OCI-LY7 (cell line): ENCODE measurements around the gene SCAMP3. TPM values are rescaled to one million over a fixed set of nuclear protein-coding genes. Genes with fewer than 3 reads are reported as not detected.

Experiments used
- BruUV-seq: library from RNA; stranded (reverse); fragments of 400-500 nt; replicated peaks from 2 replicates; lab custom pipeline; 2021; lab: Mats Ljungman, UMichigan
- CTCF ChIA-PET: fragments of 300-600 bp; sonication (Branson Sonifier 250); formaldehyde crosslinking; loops from one replicate; lab custom pipeline; 2022; ENCODE audit warnings: antibody characterized with exemption; ENCODE audit not compliant: unreplicated experiment; lab: Charles Lee
- POLR2A ChIA-PET: fragments of 300-600 bp; sonication (Branson Sonifier 250); formaldehyde crosslinking; loops from one replicate; lab custom pipeline; 2022; ENCODE audit warnings: antibody characterized with exemption; lab: Charles Lee
- DNase-seq: peaks from one replicate; pipeline ENCODE4 v3.0.0-alpha.2; 2015; ENCODE audit warnings: low spot score
- H2AFZ ChIP-seq: fragments of 200-600 bp; sonication (generic), shearing (Covaris generic); 2 replicates; pipeline ENCODE4 v1.6.1; 2014; ENCODE audit warnings: mild to moderate bottlenecking, antibody characterized with exemption, low read length, moderate library complexity
- H3K27ac ChIP-seq: fragments of 200-600 bp; sonication (generic); 2 replicates; pipeline ENCODE4 v1.5.1; 2014; ENCODE audit warnings: mixed run types, low read depth, mild to moderate bottlenecking, moderate library complexity, low read length, inconsistent platforms; ENCODE audit not compliant: poor library complexity, severe bottlenecking
- H3K36me3 ChIP-seq: fragments of 200-600 bp; sonication (generic); 2 replicates; pipeline ENCODE4 v1.6.1; 2014; ENCODE audit warnings: mild to moderate bottlenecking, antibody characterized with exemption, low read length, moderate library complexity, mixed read lengths; ENCODE audit not compliant: insufficient read depth
- H3K4me1 ChIP-seq: fragments of 200-600 bp; sonication (generic); 2 replicates; pipeline ENCODE4 v1.5.1; 2014; ENCODE audit warnings: mild to moderate bottlenecking, low read length; ENCODE audit not compliant: insufficient read depth, poor library complexity, severe bottlenecking
- H3K4me2 ChIP-seq: fragments of 200-600 bp; sonication (generic); 2 replicates; pipeline ENCODE4 v1.6.1; 2014; ENCODE audit warnings: mild to moderate bottlenecking, low read length
- H3K4me3 ChIP-seq: fragments of 200-600 bp; sonication (generic); 2 replicates; pipeline ENCODE4 v1.5.1; 2014; ENCODE audit warnings: mild to moderate bottlenecking, low read depth, low read length; ENCODE audit not compliant: poor library complexity, severe bottlenecking
- H3K79me2 ChIP-seq: fragments of 200-600 bp; sonication (generic); 2 replicates; pipeline ENCODE4 v1.6.1; 2016; ENCODE audit warnings: low read depth, mild to moderate bottlenecking, low read length, moderate library complexity, mixed read lengths; ENCODE audit not compliant: insufficient read depth
- H3K9me2 ChIP-seq: fragments of 200-600 bp; sonication (generic); 2 replicates; pipeline ENCODE4 v1.6.1; 2016; ENCODE audit warnings: mild to moderate bottlenecking, low read length, mixed read lengths; ENCODE audit not compliant: insufficient read depth
- H3K9me3 ChIP-seq: fragments of 200-600 bp; sonication (generic); 2 replicates; pipeline ENCODE4 v1.6.1; 2014; ENCODE audit warnings: mild to moderate bottlenecking, mixed run types, low read length, mixed read lengths
- H4K20me1 ChIP-seq: fragments of 200-600 bp; sonication (generic); 2 replicates; pipeline ENCODE4 v1.6.1; 2014; ENCODE audit warnings: mild to moderate bottlenecking, antibody characterized with exemption, low read length, moderate library complexity, mixed read lengths; ENCODE audit not compliant: insufficient read depth
- CTCF ChIP-seq: fragments of 200-600 bp; sonication (generic); conservative IDR thresholded peaks from 2 replicates; pipeline ENCODE4 v1.5.1; 2014; ENCODE audit warnings: mild to moderate bottlenecking, antibody characterized with exemption, low read length, moderate library complexity, mixed read lengths
- EZH2phosphoT487 ChIP-seq: fragments of 200-600 bp; sonication (generic); IDR thresholded peaks from 2 replicates; pipeline ENCODE4 v1.6.1; 2018; ENCODE audit warnings: low read depth, borderline replicate concordance, mild to moderate bottlenecking, mixed run types, antibody characterized with exemption, low read length, moderate library complexity, mixed read lengths
- intact Hi-C: fragments of 100-400 bp; cut with micrococcal nuclease; formaldehyde crosslinking; loops from one replicate; pipeline ENCODE4 v1.10.0; 2022; ENCODE audit not compliant: unreplicated experiment
- total RNA-seq, 2 experiments: library from RNA; depleted of rRNA in 1 of 2; stranded (reverse); fragments of >200 nt in 1 of 2; shearing (Covaris generic) in 1 of 2; gene quantifications; 2 replicates each; pipeline ENCODE4 v1.2.3, GENCODE V29; 2014 to 2022

SCAMP3 gene
- total RNA-seq, 2 experiments from 2014 or later = 58.3 to 74.7 TPM

GRCh38 chr1:155272466-155273342 is 10.5 kb upstream of the SCAMP3 start:
- H3K9me2 ChIP-seq = no peaks in the 10 kb centered on the region
- TSS peak; percentile 68 for BruUV-seq
- peaks cover 29% of the 10 kb centered on the region for H3K79me2 ChIP-seq
- H2AFZ ChIP-seq = 0 out of 2 replicates have a peak overlapping the region, but pooled peaks have one; percentile 1
- H4K20me1 ChIP-seq = peaks cover 4% of the 10 kb centered on the region; the same call in 1 of the 2 replicates
- H3K36me3 ChIP-seq = peaks cover 39% of the 10 kb centered on the region
- peak; percentile 70 for DNase-seq
- peaks cover 35% of the 10 kb centered on the region for H3K4me1 ChIP-seq
- intact Hi-C loops = loop anchor here (10.0 kb wide), 1 partner anchor 232 kb away; no protein-coding TSS in a partner anchor
- no peaks in the 10 kb centered on the region for H3K9me3 ChIP-seq
- TF ChIP-seq CTCF (no peak), EZH2phosphoT487 (no peak)
- ChIA-PET CTCF (interaction anchor here (1.1 kb wide), 2 partner anchors 22 to 35 kb away, joined by 3 to 6 read pairs; no protein-coding TSS in a partner anchor), POLR2A (interaction anchor here (0.9 to 2.1 kb wide), 8 partner anchors 9 to 228 kb away, joined by 3 to 13 read pairs (median 5); partner anchors contain the start of genes FDPS and SCAMP3)
- peak overlapping the region; percentile 74 for H3K4me2 ChIP-seq
- peak overlapping the region; percentile 68 for H3K27ac ChIP-seq
- peak overlapping the region; percentile 81 for H3K4me3 ChIP-seq

GRCh38 chr1:155269381-155269780 is 7.2 kb upstream of the SCAMP3 start:
- intact Hi-C loops = no loop called here
- Histone ChIP-seq H3K27ac (no peak overlapping the region), H3K9me2 (no peaks in the 10 kb centered on the region), H3K4me3 (no peak overlapping the region), H2AFZ (no peak overlapping the region), H3K79me2 (peaks cover 29% of the 10 kb centered on the region), H4K20me1 (peaks cover 4% of the 10 kb centered on the region; the same call in 1 of the 2 replicates), H3K36me3 (peaks cover 71% of the 10 kb centered on the region), H3K4me1 (peaks cover 19% of the 10 kb centered on the region), H3K4me2 (no peak overlapping the region), H3K9me3 (no peaks in the 10 kb centered on the region)
- no TSS peak for BruUV-seq
- CTCF ChIA-PET = no interaction called here
- TF ChIP-seq CTCF (no peak), EZH2phosphoT487 (no peak)
- POLR2A ChIA-PET = interaction anchor here (0.7 kb wide), 1 partner anchor 53 kb away, joined by 5 read pairs; no protein-coding TSS in a partner anchor
- DNase-seq = no peak
